ENCODE results near the gene HLA-DPA1.

- TF ChIP-seq CTCF (IDR thresholded peaks at IDR 0.05), result no peak
- TF ChIP-seq POLR2A (IDR thresholded peaks at IDR 0.05), result no peak
Observed at GRCh38 chr6:33088258-33088930, 14.9 kb upstream of the HLA-DPA1 start.

Data from heart left ventricle (tissue), 13 donors.